Adrenal gland (tissue), 5 donors: ENCODE data around the gene SLC24A3.
A peak's percentile ranks its signal among the peaks of the same experiment; 100 is the strongest.

Source experiments
- CTCF ChIP-seq, 6 experiments: fragments of 450-650 bp in 4 of 6; fragments of 200-600 bp in 2 of 6; sonication (generic) in 1 of 6; IDR thresholded peaks; 1 replicate in 5 of 6; 2 replicates in 1 of 6; pipeline versions ENCODE4 v1.5.1 to v1.8.0; 2016 to 2021; ENCODE audit warnings: antibody characterized with exemption in 6 of 6, mild to moderate bottlenecking in 2 of 6, moderate library complexity in 1 of 6
- POLR2A ChIP-seq, 2 donors: fragments of 450-650 bp; IDR thresholded peaks; one replicate each; pipeline ENCODE4 v1.6.1; 2017; ENCODE audit warnings: antibody characterized with exemption in 2 of 2, mild to moderate bottlenecking in 2 of 2, moderate library complexity in 1 of 2
- donor health status: DM: no; HTN: no; CAD: no.

- peak; percentile 94 to 100 (median 97) for TF ChIP-seq CTCF (IDR thresholded peaks at IDR 0.05)
- TF ChIP-seq POLR2A (IDR thresholded peaks at IDR 0.05), result no peak
Observed at GRCh38 chr20:19661717-19662636, 449.5 kb downstream of the SLC24A3 start.
